OCI-LY1 (cell line): Measurements from ENCODE around the gene ABLIM3.

Source experiments
- H2AFZ ChIP-seq: fragments of 200-600 bp; sonication (generic), shearing (Covaris generic); 2 replicates; pipeline ENCODE4 v1.6.0; 2014; ENCODE audit warnings: antibody characterized with exemption, mild to moderate bottlenecking, low read length
- H3F3A ChIP-seq: fragments of 200-600 bp; sonication (generic), shearing (Covaris generic); 2 replicates; pipeline ENCODE4 v1.6.0; 2014; ENCODE audit warnings: mild to moderate bottlenecking, antibody characterized with exemption, low read length, moderate library complexity; ENCODE audit not compliant: insufficient read depth
- H3K27ac ChIP-seq: fragments of 200-600 bp; sonication (generic); 2 replicates; pipeline ENCODE4 v1.5.1; 2014; ENCODE audit warnings: low read length, mixed run types, mild to moderate bottlenecking, low read depth; ENCODE audit not compliant: poor library complexity, severe bottlenecking
- H3K27me3 ChIP-seq: fragments of 200-600 bp; sonication (generic); 2 replicates; pipeline ENCODE4 v1.6.0; 2014; ENCODE audit warnings: antibody characterized with exemption, mild to moderate bottlenecking, low read length, moderate library complexity; ENCODE audit not compliant: insufficient read depth
- H3K36me3 ChIP-seq: fragments of 200-600 bp; sonication (generic); 2 replicates; pipeline ENCODE4 v1.6.1; 2014; ENCODE audit warnings: mild to moderate bottlenecking, antibody characterized with exemption, low read length, moderate library complexity, mixed read lengths; ENCODE audit not compliant: insufficient read depth
- H3K4me1 ChIP-seq: fragments of 200-600 bp; sonication (generic); 2 replicates; pipeline ENCODE4 v1.5.1; 2014; ENCODE audit warnings: mild to moderate bottlenecking, low read length, moderate library complexity; ENCODE audit not compliant: insufficient read depth, severe bottlenecking
- H3K4me2 ChIP-seq: fragments of 200-600 bp; sonication (generic), shearing (Covaris generic); 2 replicates; pipeline ENCODE4 v1.6.1; 2014; ENCODE audit warnings: low read length
- H3K4me3 ChIP-seq: fragments of 200-600 bp; sonication (generic); 2 replicates; pipeline ENCODE4 v1.5.1; 2014; ENCODE audit warnings: low read length, low read depth, mild to moderate bottlenecking, mixed read lengths; ENCODE audit not compliant: poor library complexity, severe bottlenecking
- H3K79me2 ChIP-seq: fragments of 200-600 bp; shearing (Covaris generic); 2 replicates; pipeline ENCODE4 v1.6.1; 2016; ENCODE audit warnings: mixed run types, low read length, mixed read lengths; ENCODE audit not compliant: insufficient read depth
- H3K9ac ChIP-seq: fragments of 200-600 bp; sonication (generic), shearing (Covaris generic); 2 replicates; pipeline ENCODE4 v1.6.1; 2014; ENCODE audit warnings: mild to moderate bottlenecking, low read length, mixed read lengths
- H3K9me2 ChIP-seq: fragments of 200-600 bp; sonication (generic), shearing (Covaris generic); 2 replicates; pipeline ENCODE4 v1.6.1; 2014; ENCODE audit warnings: low read depth, mild to moderate bottlenecking, low read length, mixed read lengths
- H3K9me3 ChIP-seq: fragments of 200-600 bp; shearing (Covaris generic); 2 replicates; pipeline ENCODE4 v1.6.1; 2014; ENCODE audit warnings: low read length, mixed read lengths
- H4K20me1 ChIP-seq: fragments of 200-600 bp; sonication (generic), shearing (Covaris generic); 2 replicates; pipeline ENCODE4 v1.6.0; 2016; ENCODE audit warnings: mild to moderate bottlenecking, low read length; ENCODE audit not compliant: insufficient read depth
- EZH2 ChIP-seq: fragments of 200-600 bp; sonication (generic), shearing (Covaris generic); IDR thresholded peaks from 2 replicates; pipeline ENCODE4 v1.8.0; 2017; ENCODE audit warnings: borderline replicate concordance, mixed run types, mild to moderate bottlenecking, antibody characterized with exemption, low read length, moderate library complexity, mixed read lengths
- TF ChIP-seq, protein P1 (sequence below): fragments of 200-600 bp; sonication (generic), shearing (Covaris generic); IDR thresholded peaks from 2 replicates; pipeline ENCODE4 v1.5.1; 2017; ENCODE audit warnings: mild to moderate bottlenecking, antibody characterized with exemption, low read length, moderate library complexity, mixed read lengths

ABLIM3 gene

GRCh38 chr5:149203921-149204441 lies 62.7 kb downstream of the ABLIM3 start:
- H3K79me2 ChIP-seq = no peaks in the 10 kb centered on the region
- no peaks in the 10 kb centered on the region for H3K27me3 ChIP-seq
- no peak overlapping the region for H3K9ac ChIP-seq
- H3K4me1 ChIP-seq = no peaks in the 10 kb centered on the region
- no peak overlapping the region for H3K4me2 ChIP-seq
- no peaks in the 10 kb centered on the region for H3K9me2 ChIP-seq
- no peak overlapping the region for H3K4me3 ChIP-seq
- no peaks in the 10 kb centered on the region for H4K20me1 ChIP-seq
- no peak overlapping the region for H3K27ac ChIP-seq
- no peaks in the 10 kb centered on the region for H3K36me3 ChIP-seq
- TF ChIP-seq, protein P1, sequence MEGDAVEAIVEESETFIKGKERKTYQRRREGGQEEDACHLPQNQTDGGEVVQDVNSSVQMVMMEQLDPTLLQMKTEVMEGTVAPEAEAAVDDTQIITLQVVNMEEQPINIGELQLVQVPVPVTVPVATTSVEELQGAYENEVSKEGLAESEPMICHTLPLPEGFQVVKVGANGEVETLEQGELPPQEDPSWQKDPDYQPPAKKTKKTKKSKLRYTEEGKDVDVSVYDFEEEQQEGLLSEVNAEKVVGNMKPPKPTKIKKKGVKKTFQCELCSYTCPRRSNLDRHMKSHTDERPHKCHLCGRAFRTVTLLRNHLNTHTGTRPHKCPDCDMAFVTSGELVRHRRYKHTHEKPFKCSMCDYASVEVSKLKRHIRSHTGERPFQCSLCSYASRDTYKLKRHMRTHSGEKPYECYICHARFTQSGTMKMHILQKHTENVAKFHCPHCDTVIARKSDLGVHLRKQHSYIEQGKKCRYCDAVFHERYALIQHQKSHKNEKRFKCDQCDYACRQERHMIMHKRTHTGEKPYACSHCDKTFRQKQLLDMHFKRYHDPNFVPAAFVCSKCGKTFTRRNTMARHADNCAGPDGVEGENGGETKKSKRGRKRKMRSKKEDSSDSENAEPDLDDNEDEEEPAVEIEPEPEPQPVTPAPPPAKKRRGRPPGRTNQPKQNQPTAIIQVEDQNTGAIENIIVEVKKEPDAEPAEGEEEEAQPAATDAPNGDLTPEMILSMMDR = no peak
- no peak for TF ChIP-seq EZH2
- no peaks in the 10 kb centered on the region for H3K9me3 ChIP-seq
- no peaks in the 10 kb centered on the region for H3F3A ChIP-seq
- H2AFZ ChIP-seq = no peak overlapping the region

GRCh38 chr5:149205625-149206523 lies 64.6 kb downstream of the ABLIM3 start:
- no peak overlapping the region for H3K4me2 ChIP-seq
- H3K4me1 ChIP-seq = no peaks in the 10 kb centered on the region
- no peak overlapping the region for H3K27ac ChIP-seq
- no peak for TF ChIP-seq EZH2
- TF ChIP-seq, protein P1 = no peak
- H3K36me3 ChIP-seq = no peaks in the 10 kb centered on the region
- no peaks in the 10 kb centered on the region for H3K27me3 ChIP-seq
- H3K9me2 ChIP-seq = no peaks in the 10 kb centered on the region
- H3F3A ChIP-seq = no peaks in the 10 kb centered on the region
- H3K9me3 ChIP-seq = no peaks in the 10 kb centered on the region
- H2AFZ ChIP-seq = no peak overlapping the region
- no peak overlapping the region for H3K9ac ChIP-seq
- no peaks in the 10 kb centered on the region for H3K79me2 ChIP-seq
- H3K4me3 ChIP-seq = no peak overlapping the region
- no peaks in the 10 kb centered on the region for H4K20me1 ChIP-seq

DNA sequence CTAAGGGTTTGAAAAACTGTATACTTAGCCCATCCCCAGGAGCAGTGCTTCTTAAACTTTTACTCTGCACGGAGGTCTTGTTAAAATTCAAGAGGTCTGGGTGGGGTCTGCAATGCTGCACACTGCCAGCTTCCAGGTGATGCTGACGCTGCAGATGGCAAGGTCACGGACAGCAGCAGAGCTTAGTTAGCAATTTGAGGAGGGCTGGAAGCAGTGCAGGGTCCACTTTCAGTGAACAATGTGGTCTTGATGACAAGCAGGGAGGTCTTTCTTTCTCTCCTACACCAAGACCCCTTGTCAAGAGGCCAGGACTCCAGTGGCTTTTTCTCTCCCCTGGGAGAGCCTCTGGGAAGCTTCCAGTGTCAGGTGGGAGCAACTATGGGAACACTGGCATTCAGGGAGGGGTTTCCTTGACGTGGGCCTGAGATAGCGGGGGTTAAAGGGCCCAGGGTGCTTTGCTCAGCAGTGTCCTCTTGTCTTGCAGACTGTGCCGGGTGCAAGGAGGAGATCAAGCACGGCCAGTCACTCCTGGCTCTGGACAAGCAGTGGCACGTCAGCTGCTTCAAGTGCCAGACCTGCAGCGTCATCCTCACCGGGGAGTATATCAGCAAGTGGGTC lies 65.3 kb downstream of the ABLIM3 start:
- no peak for TF ChIP-seq EZH2
- TF ChIP-seq, protein P1 = no peak

More for the DNA sequence above, 65.3 kb downstream of the ABLIM3 start:
- Histone ChIP-seq H3K4me1 (no peaks in the 10 kb centered on the region), H3K27ac (no peak overlapping the region), H3F3A (no peaks in the 10 kb centered on the region), H3K36me3 (no peaks in the 10 kb centered on the region), H4K20me1 (no peaks in the 10 kb centered on the region), H3K9me2 (no peaks in the 10 kb centered on the region), H3K4me3 (no peak overlapping the region), H3K79me2 (no peaks in the 10 kb centered on the region), H3K27me3 (no peaks in the 10 kb centered on the region), H2AFZ (no peak overlapping the region), H3K9me3 (no peaks in the 10 kb centered on the region), H3K4me2 (no peak overlapping the region), H3K9ac (no peak overlapping the region)
